ENCODE results near the gene IZUMO1. TPM values are rescaled to one million over a fixed set of nuclear protein-coding genes. Genes with fewer than 3 reads are reported as not detected.

The IZUMO1 gene
- total and polyA plus RNA-seq, 10 donors: 0.26 to 5.3 (median 1.0) TPM; not detected in 1

GRCh38 chr19:48738557-48739403 is 7.9 kb downstream of the IZUMO1 start:
- Histone ChIP-seq H3K9me3 (no peaks in the 10 kb centered on the region), H3K27ac (peak overlapping the region; percentile 66 to 85 (median 81)), H3K36me3 (peaks cover 0 to 18% (median 0%) of the 10 kb centered on the region in 6 donors), H3K27me3 (replicated peaks in 1 of 7) (peaks cover 0 to 27% (median 20%) of the 10 kb centered on the region in 7 donors), H3K4me1 (peaks cover 0 to 55% (median 28%) of the 10 kb centered on the region in 6 donors), H3K4me3 (peak overlapping the region; percentile 50 to 83 (median 62))
- WGBS, 5 donors: 2 to 3% (median 2%) methylated on average over 53 to 96 of the region's 96 CpGs
- TF ChIP-seq CTCF (IDR thresholded peaks at IDR 0.05 in 8 of 11, conservative IDR thresholded peaks at IDR 0.05 in 3 of 11) (peak in 6 of 11 experiments; percentile 50 to 68 (median 56)), POLR2A (IDR thresholded peaks at IDR 0.05) (peak in 1 of 3 donors; percentile 29), POLR2AphosphoS5 (IDR thresholded peaks at IDR 0.05) (peak; percentile 28 to 69 (median 54))
- intact Hi-C loops (cut with DNase I; ENCODE audit: low total_unique reads): no loop called here
- DNase-seq: peak; percentile 97

GRCh38 chr19:48737360-48737998 is 9.2 kb downstream of the IZUMO1 start:
- intact Hi-C loops (cut with DNase I; ENCODE audit: low total_unique reads): no loop called here
- Histone ChIP-seq H3K27ac (peak overlapping the region in 3 of 8 donors; percentile 0 to 84 (median 5)), H3K4me3 (peak overlapping the region in 5 of 8 donors; percentile 59 to 83 (median 63)), H3K36me3 (peaks cover 0 to 30% (median 0%) of the 10 kb centered on the region in 6 donors), H3K4me1 (peaks cover 0 to 55% (median 28%) of the 10 kb centered on the region in 6 donors), H3K9me3 (no peaks in the 10 kb centered on the region), H3K27me3 (replicated peaks in 1 of 7) (peaks cover 0 to 27% (median 20%) of the 10 kb centered on the region in 7 donors)
- TF ChIP-seq POLR2A (IDR thresholded peaks at IDR 0.05): no peak
- peak in 1 of 3 donors; percentile 56 for TF ChIP-seq POLR2AphosphoS5 (IDR thresholded peaks at IDR 0.05)
- DNase-seq: no peak
- WGBS, 5 donors: 65 to 80% (median 73%) methylated on average over 22 of the region's 22 CpGs

- TF ChIP-seq POLR2AphosphoS5 (IDR thresholded peaks at IDR 0.05) (peak in 1 of 3 donors; percentile 37), POLR2A (IDR thresholded peaks at IDR 0.05) (no peak), CTCF (IDR thresholded peaks at IDR 0.05 in 8 of 11, conservative IDR thresholded peaks at IDR 0.05 in 3 of 11) (no peak)
- peak overlapping the region in 1 of 8 donors; percentile 30 for H3K4me3 ChIP-seq
- H3K9me3 ChIP-seq: no peaks in the 10 kb centered on the region
- intact Hi-C loops (cut with DNase I; ENCODE audit: low total_unique reads): no loop called here
- H3K27ac ChIP-seq: no peak overlapping the region
- H3K4me1 ChIP-seq: peaks cover 0 to 36% (median 22%) of the 10 kb centered on the region in 6 donors
- peaks cover 0 to 44% (median 0%) of the 10 kb centered on the region in 6 donors for H3K36me3 ChIP-seq
- DNase-seq: no peak
- peaks cover 0 to 12% (median 11%) of the 10 kb centered on the region in 7 donors for H3K27me3 ChIP-seq (replicated peaks in 1 of 7)
- WGBS, 5 donors: 77 to 84% (median 82%) methylated on average over 20 to 38 of the region's 38 CpGs
Measured at GRCh38 chr19:48735031-48735615, 11.6 kb downstream of the IZUMO1 start.

GRCh38 chr19:48734625-48735024 is 12.1 kb downstream of the IZUMO1 start:
- Histone ChIP-seq H3K4me1 (peaks cover 0 to 31% (median 17%) of the 10 kb centered on the region in 6 donors), H3K9me3 (no peaks in the 10 kb centered on the region), H3K4me3 (no peak overlapping the region), H3K27ac (no peak overlapping the region), H3K36me3 (peaks cover 0 to 48% (median 0%) of the 10 kb centered on the region in 6 donors), H3K27me3 (replicated peaks in 1 of 7) (peaks cover 0 to 7% (median 6%) of the 10 kb centered on the region in 7 donors)
- DNase-seq: no peak
- 91 to 96% (median 92%) methylated on average over 9 of the region's 9 CpGs for WGBS, 5 donors
- TF ChIP-seq CTCF (IDR thresholded peaks at IDR 0.05 in 8 of 11, conservative IDR thresholded peaks at IDR 0.05 in 3 of 11) (no peak), POLR2AphosphoS5 (IDR thresholded peaks at IDR 0.05) (no peak), POLR2A (IDR thresholded peaks at IDR 0.05) (no peak)
- intact Hi-C loops (cut with DNase I; ENCODE audit: low total_unique reads): no loop called here
